ENCODE results near the gene PRKACB.

- TF ChIP-seq POLR2A (IDR thresholded peaks at IDR 0.05) (no peak), CTCF (IDR thresholded peaks at IDR 0.05) (no peak)
These were observed 125.2 kb downstream of the PRKACB start for GRCh38 chr1:84269306-84269705.

Measured in breast epithelium (tissue), 3 donors.